GM19468 (cell line): Measurements from ENCODE around the gene TXK.

Source experiments
- ATAC-seq: cut with Tn5 transposase; IDR thresholded peaks from one replicate; pipeline ENCODE4 v1.9.1; 2021; ENCODE audit warnings: mild to moderate bottlenecking, moderate library complexity, moderate number of reproducible peaks; ENCODE audit not compliant: unreplicated experiment; ENCODE audit errors: extremely low read depth

Gene TXK

GRCh38 chr4:48068182-48068581 lies 65.9 kb downstream of the TXK start:
- ATAC-seq: peak; percentile 13

DNA sequence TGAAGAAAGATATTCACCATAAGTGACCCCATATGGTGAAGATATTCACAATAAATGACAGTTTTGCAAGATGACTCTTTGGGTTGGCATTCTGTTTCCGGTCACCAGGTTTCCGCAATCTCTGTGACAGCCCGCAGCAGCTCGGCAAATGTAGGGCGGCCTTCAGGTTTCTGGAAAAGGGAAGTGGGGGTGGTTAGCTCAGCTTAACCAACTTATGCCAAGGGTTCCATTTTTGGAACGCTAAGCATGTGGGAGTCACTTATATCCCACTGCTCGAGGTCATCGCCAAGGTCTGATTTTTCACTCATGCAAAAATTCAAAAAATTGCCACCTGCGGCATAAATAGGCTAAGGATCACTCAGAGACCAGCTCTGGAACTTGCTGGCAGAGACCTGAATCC lies 66.5 kb downstream of the TXK start:
- no peak for ATAC-seq

GRCh38 chr4:48065587-48066052 lies 68.4 kb downstream of the TXK start:
- ATAC-seq: no peak

GRCh38 chr4:48064349-48064748 lies 69.7 kb downstream of the TXK start:
- ATAC-seq: no peak

GRCh38 chr4:48058617-48059530 lies 75.2 kb downstream of the TXK start:
- no peak for ATAC-seq

DNA sequence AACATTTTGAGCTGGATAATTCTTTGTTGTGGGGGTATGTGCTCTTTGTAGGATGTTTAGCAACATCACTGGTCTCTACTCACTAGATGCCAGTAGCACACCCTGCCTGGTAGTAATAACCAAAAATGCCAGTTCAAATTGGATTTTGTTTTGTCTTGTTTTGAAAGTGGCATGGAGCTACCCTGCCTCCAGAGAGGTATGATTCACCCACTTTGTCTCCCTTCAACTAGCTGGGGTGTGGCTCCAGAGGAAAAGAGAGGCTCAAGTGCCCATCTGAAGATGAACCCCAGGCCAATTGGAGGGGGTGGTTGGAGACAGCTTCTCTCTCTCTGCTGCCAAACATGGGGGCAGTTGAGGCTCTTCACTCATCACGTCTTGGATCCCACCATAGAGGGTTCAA lies 83.0 kb downstream of the TXK start:
- ATAC-seq: no peak

GRCh38 chr4:48049483-48049882 lies 84.6 kb downstream of the TXK start:
- no peak for ATAC-seq

DNA sequence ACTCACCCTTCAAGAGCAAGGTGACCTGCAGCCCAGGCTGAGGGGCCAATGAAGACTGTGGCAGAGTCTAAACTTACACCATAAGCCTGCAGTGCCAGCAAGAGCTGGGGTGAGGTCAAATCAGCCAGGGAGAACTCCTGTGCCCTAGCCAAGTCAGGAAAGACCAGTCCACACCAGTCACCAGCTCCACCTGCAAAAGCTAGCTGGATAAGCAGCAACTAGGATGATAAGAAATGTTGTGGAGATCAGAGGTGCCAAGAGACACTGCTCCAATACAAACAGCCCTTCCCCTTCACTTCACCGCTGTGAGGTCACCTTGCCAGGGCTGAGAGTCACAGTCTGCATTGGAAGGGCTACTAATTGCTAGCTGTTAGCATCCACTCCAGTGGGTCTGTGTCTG lies 86.2 kb downstream of the TXK start:
- no peak for ATAC-seq

DNA sequence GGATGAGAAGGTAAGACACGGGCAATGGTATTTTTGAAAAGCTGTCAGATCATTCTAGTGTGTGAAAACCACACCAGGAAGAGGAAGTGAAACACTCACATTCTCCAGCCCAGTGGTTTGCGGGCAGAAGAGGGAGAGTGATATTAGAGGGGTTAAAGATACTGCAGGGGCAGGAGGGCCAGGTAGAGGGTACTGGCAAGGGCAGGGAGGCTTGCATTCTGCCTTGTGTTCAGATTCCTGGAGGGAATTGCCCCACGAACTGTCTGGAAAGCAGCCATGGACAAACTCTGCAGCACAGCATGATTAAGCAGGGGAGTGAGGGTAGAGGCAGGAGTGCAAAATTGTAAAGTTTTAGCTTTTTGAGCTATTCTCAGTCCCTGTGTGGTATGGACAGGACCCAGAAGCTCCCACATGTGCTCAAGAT lies 86.6 kb downstream of the TXK start:
- peak; percentile 90 for ATAC-seq

DNA sequence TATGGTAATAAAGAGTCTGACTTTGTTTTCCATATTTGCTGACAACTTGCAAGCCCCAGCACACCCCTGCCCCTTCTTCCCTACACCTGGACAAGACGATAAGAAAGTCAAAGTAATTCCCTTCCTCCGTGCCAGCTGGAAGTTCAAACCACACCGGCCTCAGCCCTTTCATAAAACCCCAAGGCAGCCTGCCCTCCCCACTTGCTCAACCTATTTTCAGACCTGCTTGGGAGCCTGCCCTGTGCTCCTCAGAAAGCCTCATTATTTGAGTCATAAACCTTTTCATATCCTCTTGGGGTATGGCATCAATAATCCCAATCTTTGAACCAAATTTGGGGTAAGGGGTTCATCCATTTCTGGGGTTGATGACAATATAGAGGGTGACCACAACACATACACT lies 88.0 kb downstream of the TXK start:
- no peak for ATAC-seq

DNA sequence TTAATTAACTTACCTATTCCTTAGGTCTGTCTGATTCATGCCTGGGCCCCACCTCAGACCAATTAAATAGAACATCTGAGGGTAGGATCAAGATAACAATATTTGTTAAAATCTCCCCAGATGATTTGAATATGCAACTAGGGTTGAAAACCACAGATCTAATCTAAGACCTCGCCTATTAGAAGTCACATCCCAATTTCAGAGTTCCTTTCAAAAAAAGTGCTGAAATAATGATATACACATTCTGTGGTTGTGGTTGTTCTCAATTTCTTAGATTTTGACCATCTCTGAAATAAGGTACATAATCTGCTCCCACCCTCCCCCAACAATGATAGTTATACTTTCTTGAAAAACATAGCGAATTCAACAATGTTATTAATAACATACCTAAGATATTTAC lies 89.8 kb downstream of the TXK start:
- no peak for ATAC-seq

DNA sequence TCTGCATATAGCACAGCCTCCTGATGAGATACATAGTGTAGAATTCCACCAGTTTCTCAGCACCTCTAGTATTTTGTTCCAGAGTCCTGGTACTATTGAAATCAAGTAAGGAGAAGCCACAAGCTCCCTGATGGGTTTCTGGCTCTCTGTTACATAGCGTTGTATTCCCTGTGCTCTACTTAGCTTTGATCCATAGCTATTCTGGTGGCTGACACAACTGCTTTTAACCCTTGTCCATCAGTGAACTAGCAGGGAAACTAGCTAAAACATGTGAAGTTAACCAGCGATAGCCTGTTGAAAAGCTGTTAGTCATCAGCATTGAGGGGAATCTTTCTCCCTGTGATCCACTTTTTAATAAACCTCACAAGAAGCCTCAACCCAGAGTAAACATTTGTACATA lies 90.5 kb downstream of the TXK start:
- ATAC-seq: no peak

GRCh38 chr4:48042979-48043461 lies 91.0 kb downstream of the TXK start:
- ATAC-seq: no peak

- ATAC-seq: no peak
These were observed 92.4 kb downstream of the TXK start for GRCh38 chr4:48041535-48042137.

DNA sequence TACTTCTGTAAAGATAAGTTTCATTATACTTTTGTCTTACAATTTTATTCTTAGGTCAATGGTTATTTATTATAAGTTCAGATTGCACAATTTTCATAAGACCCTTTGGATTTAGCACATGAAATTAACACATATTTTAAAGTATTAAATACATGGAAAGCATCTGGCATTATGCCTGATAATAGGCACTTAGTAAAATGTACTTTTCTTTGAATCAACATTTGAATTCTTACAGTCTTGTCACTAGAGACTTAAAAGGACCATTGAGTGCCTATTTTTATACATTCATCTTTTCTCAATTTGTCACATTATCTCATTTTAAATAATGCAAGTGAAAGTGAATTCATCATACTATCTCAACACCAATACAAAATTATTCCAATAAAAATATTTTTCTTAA lies 94.5 kb downstream of the TXK start:
- ATAC-seq: no peak

GRCh38 chr4:48038666-48039065 lies 95.4 kb downstream of the TXK start:
- ATAC-seq: no peak

DNA sequence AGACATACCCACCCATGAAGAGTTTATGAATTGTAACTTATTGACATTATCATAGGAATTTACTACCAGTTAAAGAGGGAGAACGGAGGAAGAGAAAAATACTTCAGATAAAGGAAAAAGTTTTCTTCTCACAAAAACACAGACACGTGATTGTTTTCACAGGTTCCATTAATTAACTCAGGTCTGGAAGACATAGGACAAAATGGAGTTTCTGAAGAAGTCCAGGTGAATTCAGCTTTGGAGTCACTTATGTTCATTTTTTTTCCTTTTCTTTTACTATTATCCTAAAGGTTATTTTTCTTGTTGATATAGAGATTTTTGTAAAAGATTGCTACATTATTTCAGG lies 97.0 kb downstream of the TXK start:
- ATAC-seq: no peak

GRCh38 chr4:48035952-48036351 lies 98.1 kb downstream of the TXK start:
- ATAC-seq: no peak

- ATAC-seq: peak; percentile 35
These were observed 100.1 kb downstream of the TXK start for GRCh38 chr4:48033825-48034413.

DNA sequence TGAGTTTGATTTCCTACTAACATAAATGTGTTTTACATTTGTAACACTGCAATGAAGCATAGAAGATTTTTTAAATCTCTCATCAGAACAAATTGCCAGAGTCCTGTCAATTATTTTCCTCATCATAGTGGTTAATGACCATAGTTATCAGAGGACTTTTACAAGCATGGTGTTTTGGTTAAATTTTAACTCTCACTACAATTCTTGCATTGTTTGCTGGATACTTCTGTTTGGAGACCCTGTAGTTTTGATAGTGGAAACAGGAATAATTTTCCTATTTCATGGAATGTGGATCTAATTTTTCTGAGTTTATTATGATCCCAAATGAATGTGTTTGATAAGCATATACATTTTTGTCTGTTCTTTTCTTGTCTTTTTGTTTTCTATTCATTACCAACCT lies 100.6 kb downstream of the TXK start:
- no peak for ATAC-seq

- no peak for ATAC-seq
These were observed 101.3 kb downstream of the TXK start for GRCh38 chr4:48032721-48033120.
